K562 (cell line): Measurements from ENCODE around the gene ZNF689. TPM values are rescaled to one million over a fixed set of nuclear protein-coding genes. Genes with fewer than 3 reads are reported as not detected.

Experiments
- AFF1 ChIP-seq, 2 experiments: fragments of 450-650 bp; IDR thresholded peaks; 2 replicates each; pipeline ENCODE4 v1.6.1; 2018; ENCODE audit warnings: mild to moderate bottlenecking in 2 of 2, low read depth in 1 of 2; ENCODE audit not compliant: partially characterized antibody in 2 of 2
- BMI1 ChIP-seq: fragments of 150-350 bp; IDR thresholded peaks from 2 replicates; pipeline ENCODE4 v1.6.1; 2014; ENCODE audit warnings: low read length
- FOXJ2 ChIP-seq: fragments of 200-800 bp; sonication (Bioruptor generic); IDR thresholded peaks from 2 replicates; pipeline ENCODE4 v1.6.1; 2016; ENCODE audit warnings: missing genetic modification characterization, missing compliant biosample characterization
- GTF2B ChIP-seq: IDR thresholded peaks from 2 replicates; pipeline ENCODE4 v1.6.1; 2011; ENCODE audit not compliant: insufficient read length; ENCODE audit errors: extremely low read depth
- IFI16 ChIP-seq: fragments of 250-450 bp; sonication (Bioruptor Pico); IDR thresholded peaks from 2 replicates; pipeline ENCODE4 v2.1.2; 2022; ENCODE audit warnings: mild to moderate bottlenecking, inconsistent platforms
- MTA3 ChIP-seq: fragments of 450-650 bp; formaldehyde crosslinking; IDR thresholded peaks from 2 replicates; pipeline ENCODE4 v1.6.1; 2017; ENCODE audit warnings: mild to moderate bottlenecking, borderline replicate concordance
- MYNN ChIP-seq, 2 experiments: sonication (generic); formaldehyde crosslinking in 1 of 2; IDR thresholded peaks; 2 replicates each; pipeline versions ENCODE4 v1.5.0 to v1.6.1; 2016 to 2020; ENCODE audit warnings: antibody characterized with exemption in 1 of 2, missing genetic modification reagents in 1 of 2
- NCOA2 ChIP-seq, 2 experiments: fragments of 450-650 bp; IDR thresholded peaks; 2 replicates each; pipeline ENCODE4 v1.6.1; 2018; ENCODE audit warnings: mild to moderate bottlenecking in 2 of 2, moderate library complexity in 1 of 2; ENCODE audit not compliant: partially characterized antibody in 2 of 2
- SNAPC5 ChIP-seq: fragments of 250-450 bp; sonication (Bioruptor Pico); IDR thresholded peaks from 2 replicates; pipeline ENCODE4 v1.8.0; 2021; ENCODE audit warnings: moderate library complexity, mild to moderate bottlenecking, inconsistent platforms
- SP1 ChIP-seq: sonication (generic); formaldehyde crosslinking; IDR thresholded peaks from 2 replicates; pipeline ENCODE4 v1.8.1; 2022; ENCODE audit warnings: mild to moderate bottlenecking, missing genetic modification reagents
- THRAP3 ChIP-seq: fragments of 450-650 bp; IDR thresholded peaks from 2 replicates; pipeline ENCODE4 v1.6.1; 2016; ENCODE audit warnings: mild to moderate bottlenecking, inconsistent platforms, borderline replicate concordance
- ZNF134 ChIP-seq: fragments of 250-450 bp; sonication (Bioruptor Pico); conservative IDR thresholded peaks from 2 replicates; pipeline ENCODE4 v1.4.0; 2020
- ZNF140 ChIP-seq: fragments of 250-450 bp; sonication (Bioruptor Pico); IDR thresholded peaks from 2 replicates; pipeline ENCODE4 v1.8.0; 2021; ENCODE audit warnings: moderate library complexity, mild to moderate bottlenecking, inconsistent platforms
- ZNF174 ChIP-seq: fragments of 250-450 bp; sonication (Bioruptor Pico); IDR thresholded peaks from 2 replicates; pipeline ENCODE4 v1.4.0; 2020; ENCODE audit warnings: mild to moderate bottlenecking
- ZSCAN29 ChIP-seq: fragments of 450-650 bp; IDR thresholded peaks from 2 replicates; pipeline ENCODE4 v1.6.1; 2017
- polyA plus RNA-seq, 8 experiments: library from polyadenylated mRNA; depleted of rRNA in 4 of 8; stranded (reverse) in 5 of 8; unstranded in 3 of 8; fragments of >200 nt; fragmentation: Nextera tagmentation in 2 of 8; fragmentation: Illumina TruSeq in 1 of 8; extraction: Ambion mirVana in 2 of 8; extraction: Trizol in 1 of 8; gene quantifications; 2 replicates each; pipeline versions ENCODE4 v1.2.1 to v1.2.3, GENCODE V29; 2011 to 2014; ENCODE audit warnings: inconsistent platforms in 1 of 8, missing spikeins in 1 of 8
- total RNA-seq, 7 experiments: library from RNA; depleted of rRNA in 6 of 7; stranded (reverse); fragments of >200 nt in 6 of 7; fragmentation: Illumina TruSeq in 2 of 7; extraction: Trizol in 2 of 7; gene quantifications; 2 replicates each; pipeline versions ENCODE4 v1.2.1 to v1.2.3, GENCODE V29; 2011 to 2021; ENCODE audit warnings: low replicate concordance in 1 of 7
- TF ChIP-seq, protein P1 (sequence below): fragments of 450-650 bp; formaldehyde crosslinking; IDR thresholded peaks from 2 replicates; pipeline ENCODE4 v1.4.0; 2022; ENCODE audit warnings: mild to moderate bottlenecking, moderate library complexity
- TF ChIP-seq, protein P2 (sequence below): sonication (generic); formaldehyde crosslinking; IDR thresholded peaks from 2 replicates; pipeline ENCODE4 v1.8.0; 2022; ENCODE audit warnings: missing genetic modification reagents, mild to moderate bottlenecking, borderline replicate concordance
- TF ChIP-seq, protein P3 (sequence below): fragments of 250-450 bp; sonication (Bioruptor Pico); IDR thresholded peaks from 2 replicates; pipeline ENCODE4 v1.4.0; 2020; ENCODE audit warnings: borderline replicate concordance

ZNF689 gene
- total and polyA plus RNA-seq, 9 of the 15 experiments (the other 6 are each of a cell fraction or from before 2014, with no cell fraction given), result 5.4 to 15.4 (median 10.8) TPM

GRCh38 chr16:30558789-30559377 is 51.3 kb downstream of the ZNF689 start (continued):
- TF ChIP-seq FOXJ2 (0 out of 2 replicates have a peak, but pooled peaks have one; percentile 9), IFI16 (CRISPR knock-in tag) (no peak), SP1 (CRISPR knock-in tag) (no peak; the same call in 1 of the 2 replicates), ZNF174 (CRISPR knock-in tag) (no peak), MYNN (IDR thresholded peaks at IDR 0.05) (no peak), MYNN (CRISPR knock-in tag; IDR thresholded peaks at IDR 0.05) (no peak), ZNF134 (CRISPR knock-in tag) (no peak), AFF1 (IDR thresholded peaks at IDR 0.05; ENCODE audit: low read depth in 1 of 2, partially characterized antibody in 2 of 2) (peak in 1 of 2 experiments; percentile 33), MTA3 (no peak), NCOA2 (IDR thresholded peaks at IDR 0.05; ENCODE audit: partially characterized antibody in 2 of 2) (no peak), THRAP3 (peak; percentile 91), ZNF140 (CRISPR knock-in tag) (no peak), SNAPC5 (CRISPR knock-in tag) (no peak), GTF2B (no peak), ZSCAN29 (no peak), BMI1 (no peak)
- TF ChIP-seq, protein P1, sequence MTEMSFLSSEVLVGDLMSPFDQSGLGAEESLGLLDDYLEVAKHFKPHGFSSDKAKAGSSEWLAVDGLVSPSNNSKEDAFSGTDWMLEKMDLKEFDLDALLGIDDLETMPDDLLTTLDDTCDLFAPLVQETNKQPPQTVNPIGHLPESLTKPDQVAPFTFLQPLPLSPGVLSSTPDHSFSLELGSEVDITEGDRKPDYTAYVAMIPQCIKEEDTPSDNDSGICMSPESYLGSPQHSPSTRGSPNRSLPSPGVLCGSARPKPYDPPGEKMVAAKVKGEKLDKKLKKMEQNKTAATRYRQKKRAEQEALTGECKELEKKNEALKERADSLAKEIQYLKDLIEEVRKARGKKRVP (CRISPR knock-in tag), result no peak
- TF ChIP-seq, protein P2, sequence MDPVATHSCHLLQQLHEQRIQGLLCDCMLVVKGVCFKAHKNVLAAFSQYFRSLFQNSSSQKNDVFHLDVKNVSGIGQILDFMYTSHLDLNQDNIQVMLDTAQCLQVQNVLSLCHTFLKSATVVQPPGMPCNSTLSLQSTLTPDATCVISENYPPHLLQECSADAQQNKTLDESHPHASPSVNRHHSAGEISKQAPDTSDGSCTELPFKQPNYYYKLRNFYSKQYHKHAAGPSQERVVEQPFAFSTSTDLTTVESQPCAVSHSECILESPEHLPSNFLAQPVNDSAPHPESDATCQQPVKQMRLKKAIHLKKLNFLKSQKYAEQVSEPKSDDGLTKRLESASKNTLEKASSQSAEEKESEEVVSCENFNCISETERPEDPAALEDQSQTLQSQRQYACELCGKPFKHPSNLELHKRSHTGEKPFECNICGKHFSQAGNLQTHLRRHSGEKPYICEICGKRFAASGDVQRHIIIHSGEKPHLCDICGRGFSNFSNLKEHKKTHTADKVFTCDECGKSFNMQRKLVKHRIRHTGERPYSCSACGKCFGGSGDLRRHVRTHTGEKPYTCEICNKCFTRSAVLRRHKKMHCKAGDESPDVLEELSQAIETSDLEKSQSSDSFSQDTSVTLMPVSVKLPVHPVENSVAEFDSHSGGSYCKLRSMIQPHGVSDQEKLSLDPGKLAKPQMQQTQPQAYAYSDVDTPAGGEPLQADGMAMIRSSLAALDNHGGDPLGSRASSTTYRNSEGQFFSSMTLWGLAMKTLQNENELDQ (CRISPR knock-in tag), result no peak
- TF ChIP-seq, protein P3, sequence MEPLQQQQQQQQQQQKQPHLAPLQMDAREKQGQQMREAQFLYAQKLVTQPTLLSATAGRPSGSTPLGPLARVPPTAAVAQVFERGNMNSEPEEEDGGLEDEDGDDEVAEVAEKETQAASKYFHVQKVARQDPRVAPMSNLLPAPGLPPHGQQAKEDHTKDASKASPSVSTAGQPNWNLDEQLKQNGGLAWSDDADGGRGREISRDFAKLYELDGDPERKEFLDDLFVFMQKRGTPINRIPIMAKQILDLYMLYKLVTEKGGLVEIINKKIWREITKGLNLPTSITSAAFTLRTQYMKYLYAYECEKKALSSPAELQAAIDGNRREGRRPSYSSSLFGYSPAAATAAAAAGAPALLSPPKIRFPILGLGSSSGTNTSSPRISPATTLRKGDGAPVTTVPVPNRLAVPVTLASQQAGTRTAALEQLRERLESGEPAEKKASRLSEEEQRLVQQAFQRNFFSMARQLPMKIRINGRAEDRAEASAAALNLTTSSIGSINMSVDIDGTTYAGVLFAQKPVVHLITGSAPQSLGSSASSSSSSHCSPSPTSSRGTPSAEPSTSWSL, result no peak
